Spleen (tissue), 7 donors: ENCODE measurements around the gene HOXD8.

Experiments used
- POLR2A ChIP-seq, 3 donors: fragments of 450-650 bp; IDR thresholded peaks; one replicate each; pipeline ENCODE4 v1.5.1; 2017; ENCODE audit warnings: antibody characterized with exemption in 3 of 3, mild to moderate bottlenecking in 1 of 3
- POLR2AphosphoS5 ChIP-seq, 3 donors: sonication (generic); formaldehyde crosslinking; IDR thresholded peaks; one replicate each; pipeline ENCODE4 v1.5.1; 2017; ENCODE audit warnings: antibody characterized with exemption in 3 of 3
- TF ChIP-seq, protein P1 (sequence below), 11 experiments: fragments of 200-600 bp in 7 of 11; fragments of 450-650 bp in 4 of 11; sonication (generic) in 4 of 11; IDR thresholded peaks in 8 of 11; conservative IDR thresholded peaks in 3 of 11; 1 replicate in 7 of 11; 2 replicates in 4 of 11; pipeline versions ENCODE4 v1.4.0 to v1.8.0; 2016 to 2021; ENCODE audit warnings: antibody characterized with exemption in 11 of 11, inconsistent platforms in 4 of 11, mild to moderate bottlenecking in 1 of 11
- donor health status: DM: no; HTN: no; CAD: no; lungs with moderate emphysema.
- donor health status: DM: no; HTN: no; CAD: no.
- donor health status: DM: no; HTN: no; CAD: no.

GRCh38 chr2:176139661-176140512 lies 10.4 kb downstream of the HOXD8 start:
- TF ChIP-seq POLR2A (IDR thresholded peaks at IDR 0.05) (no peak), POLR2AphosphoS5 (IDR thresholded peaks at IDR 0.05) (no peak)
- TF ChIP-seq, protein P1, sequence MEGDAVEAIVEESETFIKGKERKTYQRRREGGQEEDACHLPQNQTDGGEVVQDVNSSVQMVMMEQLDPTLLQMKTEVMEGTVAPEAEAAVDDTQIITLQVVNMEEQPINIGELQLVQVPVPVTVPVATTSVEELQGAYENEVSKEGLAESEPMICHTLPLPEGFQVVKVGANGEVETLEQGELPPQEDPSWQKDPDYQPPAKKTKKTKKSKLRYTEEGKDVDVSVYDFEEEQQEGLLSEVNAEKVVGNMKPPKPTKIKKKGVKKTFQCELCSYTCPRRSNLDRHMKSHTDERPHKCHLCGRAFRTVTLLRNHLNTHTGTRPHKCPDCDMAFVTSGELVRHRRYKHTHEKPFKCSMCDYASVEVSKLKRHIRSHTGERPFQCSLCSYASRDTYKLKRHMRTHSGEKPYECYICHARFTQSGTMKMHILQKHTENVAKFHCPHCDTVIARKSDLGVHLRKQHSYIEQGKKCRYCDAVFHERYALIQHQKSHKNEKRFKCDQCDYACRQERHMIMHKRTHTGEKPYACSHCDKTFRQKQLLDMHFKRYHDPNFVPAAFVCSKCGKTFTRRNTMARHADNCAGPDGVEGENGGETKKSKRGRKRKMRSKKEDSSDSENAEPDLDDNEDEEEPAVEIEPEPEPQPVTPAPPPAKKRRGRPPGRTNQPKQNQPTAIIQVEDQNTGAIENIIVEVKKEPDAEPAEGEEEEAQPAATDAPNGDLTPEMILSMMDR (IDR thresholded peaks at IDR 0.05 in 8 of 11, conservative IDR thresholded peaks at IDR 0.05 in 3 of 11), result no peak
